IgD-negative memory B cell (primary cell): ENCODE data around the gene TMEM131L. TPM values are rescaled to one million over a fixed set of nuclear protein-coding genes. Genes with fewer than 3 reads are reported as not detected.
"Not testable (repeated sequence)": the region's sequence is repeated elsewhere in the genome, so short reads cannot be mapped to it uniquely, and the experiment has no call there.

ENCODE experiments used
- H3K27ac Mint-ChIP-seq, 3 donors: one replicate each; pipeline ENCODE4 v1.8.0; 2020 to 2022; ENCODE audit warnings: mild to moderate bottlenecking in 3 of 3, mixed read lengths in 3 of 3, moderate library complexity in 1 of 3
- H3K27me3 Mint-ChIP-seq: one replicate; pipeline ENCODE4 v1.8.0; 2021; ENCODE audit warnings: mixed read lengths
- H3K36me3 Mint-ChIP-seq: one replicate; pipeline ENCODE4 v1.8.0; 2020; ENCODE audit warnings: mild to moderate bottlenecking, mixed read lengths
- H3K4me1 Mint-ChIP-seq, 3 donors: one replicate each; pipeline ENCODE4 v1.8.0; 2020 to 2022; ENCODE audit warnings: mixed read lengths in 3 of 3, mild to moderate bottlenecking in 1 of 3
- H3K4me3 Mint-ChIP-seq, 4 donors: one replicate each; pipeline ENCODE4 v1.8.0; 2020 to 2022; ENCODE audit warnings: mild to moderate bottlenecking in 4 of 4, mixed read lengths in 4 of 4, moderate library complexity in 3 of 4
- H3K9me3 Mint-ChIP-seq, 3 donors: one replicate each; pipeline ENCODE4 v1.8.0; 2020 to 2021; ENCODE audit warnings: mixed read lengths in 3 of 3, mild to moderate bottlenecking in 1 of 3
- polyA plus RNA-seq: library from polyadenylated mRNA; unstranded; fragments of 300-500 nt; fragmentation: Illumina TruSeq; gene quantifications from one replicate; pipeline ENCODE4 v1.2.3, GENCODE V29; 2021

TMEM131L gene
- polyA plus RNA-seq, 1 donor from 2014 or later = 48.4 TPM

- Mint-ChIP-seq H3K9me3 (no peaks in the 10 kb centered on the region), H3K27ac (peak overlapping the region; percentile 9 to 96 (median 16)), H3K36me3 (peaks cover 1% of the 10 kb centered on the region), H3K27me3 (no peaks in the 10 kb centered on the region), H3K4me3 (peak overlapping the region in 1 of 4 donors; percentile 95), H3K4me1 (peaks cover 15 to 21% (median 21%) of the 10 kb centered on the region in 3 donors)
These were observed 2.1 kb upstream of the TMEM131L start for GRCh38 chr4:153464068-153464467.

- Mint-ChIP-seq H3K27ac (peak overlapping the region; percentile 95 to 96 (median 96)), H3K9me3 (no peaks in the 10 kb centered on the region), H3K36me3 (no peaks in the 10 kb centered on the region), H3K4me1 (peaks cover 21 to 27% (median 24%) of the 10 kb centered on the region in 3 donors), H3K27me3 (no peaks in the 10 kb centered on the region), H3K4me3 (peak overlapping the region; percentile 95 to 99 (median 96))
These were observed 1.0 kb upstream of the TMEM131L start for GRCh38 chr4:153465140-153465539.

- peak overlapping the region; percentile 95 to 96 (median 96) for H3K27ac Mint-ChIP-seq
- peaks cover 21 to 32% (median 28%) of the 10 kb centered on the region in 3 donors for H3K4me1 Mint-ChIP-seq
- no peaks in the 10 kb centered on the region for H3K36me3 Mint-ChIP-seq
- no peaks in the 10 kb centered on the region for H3K27me3 Mint-ChIP-seq
- H3K9me3 Mint-ChIP-seq = no peaks in the 10 kb centered on the region
- H3K4me3 Mint-ChIP-seq = peak overlapping the region; percentile 95 to 99 (median 96)
These were observed 512 bp upstream of the TMEM131L start for GRCh38 chr4:153465615-153466080.

GRCh38 chr4:153466949-153467896 is 1.1 kb downstream of the TMEM131L start:
- peaks cover 34 to 47% (median 44%) of the 10 kb centered on the region in 3 donors for H3K4me1 Mint-ChIP-seq
- H3K27ac Mint-ChIP-seq = peak overlapping the region; percentile 94 to 99 (median 96)
- no peaks in the 10 kb centered on the region for H3K9me3 Mint-ChIP-seq
- peaks cover 1% of the 10 kb centered on the region for H3K27me3 Mint-ChIP-seq
- peaks cover under 1% of the 10 kb centered on the region for H3K36me3 Mint-ChIP-seq
- H3K4me3 Mint-ChIP-seq = peak overlapping the region; percentile 94 to 99 (median 97)

GRCh38 chr4:153467897-153468262 is 1.7 kb downstream of the TMEM131L start:
- H3K27ac Mint-ChIP-seq = peak overlapping the region; percentile 94 to 99 (median 96)
- peaks cover 40 to 54% (median 51%) of the 10 kb centered on the region in 3 donors for H3K4me1 Mint-ChIP-seq
- H3K9me3 Mint-ChIP-seq = no peaks in the 10 kb centered on the region
- H3K27me3 Mint-ChIP-seq = peaks cover 1% of the 10 kb centered on the region
- peaks cover 5% of the 10 kb centered on the region for H3K36me3 Mint-ChIP-seq
- H3K4me3 Mint-ChIP-seq = peak overlapping the region; percentile 94 to 99 (median 97)

DNA sequence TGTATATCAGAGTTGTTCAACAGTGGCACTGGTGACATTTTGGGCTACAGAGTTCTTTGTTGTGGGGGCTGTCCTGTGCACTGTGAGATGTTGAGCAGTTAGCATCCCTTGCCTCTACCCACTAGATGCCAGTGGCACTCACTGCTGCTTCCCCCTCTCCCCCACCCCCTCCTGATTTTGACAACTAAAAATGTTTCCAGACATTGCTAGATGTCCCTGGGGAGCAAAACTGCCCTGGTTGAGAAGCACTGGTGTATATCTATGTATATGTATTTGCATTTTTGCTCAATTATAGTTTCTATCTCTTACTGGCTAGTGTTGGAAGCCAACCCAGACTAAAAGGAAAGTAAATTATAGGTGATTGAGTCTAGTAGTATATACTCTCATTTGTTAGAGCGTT is 2.4 kb downstream of the TMEM131L start:
- H3K27ac Mint-ChIP-seq = peak overlapping the region; percentile 94 to 97 (median 96)
- H3K4me3 Mint-ChIP-seq = peak overlapping the region; percentile 94 to 99 (median 97)
- no peaks in the 10 kb centered on the region for H3K9me3 Mint-ChIP-seq
- peaks cover 7% of the 10 kb centered on the region for H3K36me3 Mint-ChIP-seq
- peaks cover 46 to 61% (median 55%) of the 10 kb centered on the region in 3 donors for H3K4me1 Mint-ChIP-seq
- peaks cover 1% of the 10 kb centered on the region for H3K27me3 Mint-ChIP-seq

DNA sequence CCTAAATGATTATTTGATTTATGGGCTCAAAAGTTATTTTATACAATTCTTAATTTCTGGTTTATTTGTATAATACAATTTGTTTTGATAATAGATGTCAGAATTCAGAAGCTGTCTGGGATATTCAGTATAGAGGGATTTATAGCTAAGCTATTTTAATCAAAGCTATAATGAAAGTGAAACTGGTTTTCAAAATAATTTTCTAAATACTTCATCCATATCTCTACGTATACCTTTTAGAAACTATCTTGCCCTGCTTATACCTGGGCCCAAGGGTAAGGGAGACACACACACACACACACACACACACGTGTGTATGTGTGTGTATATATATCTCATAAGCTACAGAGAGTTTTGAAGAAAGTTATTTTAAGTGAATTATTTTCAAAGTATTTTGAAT is 2.9 kb downstream of the TMEM131L start:
- H3K36me3 Mint-ChIP-seq = peaks cover 7% of the 10 kb centered on the region
- peaks cover 50 to 66% (median 60%) of the 10 kb centered on the region in 3 donors for H3K4me1 Mint-ChIP-seq
- peaks cover 1% of the 10 kb centered on the region for H3K27me3 Mint-ChIP-seq

GRCh38 chr4:153471071-153471697 is 5.0 kb downstream of the TMEM131L start:
- Mint-ChIP-seq H3K4me1 (peaks cover 53 to 71% (median 67%) of the 10 kb centered on the region in 3 donors), H3K27ac (peak overlapping the region; percentile 95 to 98 (median 96)), H3K4me3 (peak overlapping the region; percentile 77 to 99 (median 96))
- H3K27me3 Mint-ChIP-seq, H3K36me3 Mint-ChIP-seq, H3K9me3 Mint-ChIP-seq: not testable (repeated sequence)

More for the DNA sequence above, 2.9 kb downstream of the TMEM131L start:
- Mint-ChIP-seq H3K27ac (peak overlapping the region; percentile 94 to 97 (median 96)), H3K4me3 (peak overlapping the region; percentile 94 to 99 (median 97)), H3K9me3 (no peaks in the 10 kb centered on the region)

DNA sequence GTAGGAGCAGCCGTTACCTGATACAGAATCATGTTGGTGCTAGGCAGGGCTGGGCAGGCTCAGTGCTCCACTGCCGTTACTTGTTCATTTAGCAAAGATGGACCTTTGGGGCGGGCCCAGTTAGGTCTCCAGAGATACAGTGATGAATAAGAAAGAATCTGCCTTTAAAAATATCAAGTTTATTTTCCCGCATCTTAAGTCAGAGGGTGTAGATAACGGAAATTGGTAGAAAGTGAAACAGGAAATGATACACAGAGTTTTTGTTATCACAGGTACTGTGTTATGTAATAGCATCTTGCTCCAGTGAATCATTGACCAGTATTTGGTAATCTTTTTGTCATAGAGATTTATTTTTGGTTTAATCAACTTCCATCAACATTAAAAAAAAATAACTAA is 5.5 kb downstream of the TMEM131L start:
- Mint-ChIP-seq H3K9me3 (no peaks in the 10 kb centered on the region), H3K27me3 (peaks cover 1% of the 10 kb centered on the region), H3K27ac (peak overlapping the region; percentile 95 to 98 (median 96)), H3K4me3 (peak overlapping the region; percentile 77 to 99 (median 96)), H3K36me3 (peaks cover 9% of the 10 kb centered on the region), H3K4me1 (peaks cover 54 to 71% (median 67%) of the 10 kb centered on the region in 3 donors)

- H3K36me3 Mint-ChIP-seq = peaks cover 9% of the 10 kb centered on the region
- H3K9me3 Mint-ChIP-seq = no peaks in the 10 kb centered on the region
- H3K27ac Mint-ChIP-seq = peak overlapping the region; percentile 95 to 98 (median 96)
- peaks cover 61 to 76% (median 74%) of the 10 kb centered on the region in 3 donors for H3K4me1 Mint-ChIP-seq
- peak overlapping the region; percentile 77 to 99 (median 96) for H3K4me3 Mint-ChIP-seq
- peaks cover 1% of the 10 kb centered on the region for H3K27me3 Mint-ChIP-seq
These were observed 6.2 kb downstream of the TMEM131L start for GRCh38 chr4:153472122-153473037.

- H3K4me1 Mint-ChIP-seq = peaks cover 71 to 84% (median 81%) of the 10 kb centered on the region in 3 donors
- H3K4me3 Mint-ChIP-seq = peak overlapping the region in 3 of 4 donors; percentile 36 to 99 (median 94)
- H3K27ac Mint-ChIP-seq = peak overlapping the region; percentile 86 to 96 (median 95)
- peaks cover 1% of the 10 kb centered on the region for H3K27me3 Mint-ChIP-seq
- H3K9me3 Mint-ChIP-seq = no peaks in the 10 kb centered on the region
- H3K36me3 Mint-ChIP-seq = peaks cover 11% of the 10 kb centered on the region
These were observed 8.1 kb downstream of the TMEM131L start for GRCh38 chr4:153474251-153474650.

- Mint-ChIP-seq H3K36me3 (peaks cover 16% of the 10 kb centered on the region), H3K4me1 (peaks cover 73 to 75% (median 75%) of the 10 kb centered on the region in 3 donors), H3K27ac (peak overlapping the region; percentile 6 to 90 (median 28)), H3K27me3 (no peaks in the 10 kb centered on the region), H3K9me3 (no peaks in the 10 kb centered on the region), H3K4me3 (peak overlapping the region in 3 of 4 donors; percentile 34 to 79 (median 74))
These were observed 10.8 kb downstream of the TMEM131L start for GRCh38 chr4:153476829-153477574.

- Mint-ChIP-seq H3K4me3 (peak overlapping the region in 3 of 4 donors; percentile 72 to 81 (median 74)), H3K27ac (peak overlapping the region; percentile 89 to 96 (median 90)), H3K27me3 (no peaks in the 10 kb centered on the region), H3K4me1 (peaks cover 68 to 73% (median 72%) of the 10 kb centered on the region in 3 donors), H3K36me3 (peaks cover 9% of the 10 kb centered on the region), H3K9me3 (no peaks in the 10 kb centered on the region)
These were observed 12.9 kb downstream of the TMEM131L start for GRCh38 chr4:153479101-153479500.
